Thoracic aorta (tissue), 2 donors: ENCODE measurements around the gene PARD3B. TPM values are rescaled to one million over a fixed set of nuclear protein-coding genes. Genes with fewer than 3 reads are reported as not detected.

Experiments
- ATAC-seq: fragments of 150-250 bp; one replicate; pipeline ENCODE4 v1.8.0; 2017; ENCODE audit warnings: low read depth; ENCODE audit not compliant: insufficient number of reproducible peaks, low FRiP score
- DNase-seq: peaks from one replicate; pipeline ENCODE4 v3.0.0-alpha.2; 2020; ENCODE audit warnings: low spot score
- H3K27ac ChIP-seq, 2 donors: fragments of 200-600 bp; sonication (generic); 1 replicate in 1 of 2; 2 replicates in 1 of 2; pipeline ENCODE4 v1.5.1; 2016; ENCODE audit warnings: mild to moderate bottlenecking in 2 of 2, moderate library complexity in 2 of 2
- H3K27me3 ChIP-seq: fragments of 200-600 bp; sonication (generic); replicated peaks from 2 replicates; pipeline ENCODE4 v1.6.0; 2016; ENCODE audit warnings: mild to moderate bottlenecking; ENCODE audit not compliant: insufficient read depth
- H3K36me3 ChIP-seq: fragments of 200-600 bp; sonication (generic); one replicate; pipeline ENCODE4 v1.5.1; 2016
- H3K4me1 ChIP-seq, 2 donors: fragments of 200-600 bp; sonication (generic); 1 replicate in 1 of 2; 2 replicates in 1 of 2; pipeline versions ENCODE4 v1.5.1 to v1.6.0; 2016; ENCODE audit warnings: low read depth in 2 of 2, mild to moderate bottlenecking in 1 of 2; ENCODE audit not compliant: control insufficient read depth in 1 of 2
- H3K4me3 ChIP-seq: fragments of 200-600 bp; sonication (generic); 2 replicates; pipeline ENCODE4 v1.5.1; 2016; ENCODE audit warnings: mild to moderate bottlenecking
- H3K9me3 ChIP-seq: fragments of 200-600 bp; sonication (generic); 2 replicates; pipeline ENCODE4 v1.5.1; 2016
- CTCF ChIP-seq: fragments of 200-600 bp; sonication (generic); IDR thresholded peaks from one replicate; pipeline ENCODE4 v1.5.1; 2019; ENCODE audit warnings: antibody characterized with exemption
- total RNA-seq, 2 donors: library from RNA; depleted of rRNA; stranded (reverse); fragments of >200 nt; gene quantifications; one replicate each; pipeline versions ENCODE4 v1.1.0 to v1.2.3, GENCODE V29; 2016

PARD3B gene
- total RNA-seq, 2 donors from 2014 or later = 25.7 to 34.5 TPM

DNA sequence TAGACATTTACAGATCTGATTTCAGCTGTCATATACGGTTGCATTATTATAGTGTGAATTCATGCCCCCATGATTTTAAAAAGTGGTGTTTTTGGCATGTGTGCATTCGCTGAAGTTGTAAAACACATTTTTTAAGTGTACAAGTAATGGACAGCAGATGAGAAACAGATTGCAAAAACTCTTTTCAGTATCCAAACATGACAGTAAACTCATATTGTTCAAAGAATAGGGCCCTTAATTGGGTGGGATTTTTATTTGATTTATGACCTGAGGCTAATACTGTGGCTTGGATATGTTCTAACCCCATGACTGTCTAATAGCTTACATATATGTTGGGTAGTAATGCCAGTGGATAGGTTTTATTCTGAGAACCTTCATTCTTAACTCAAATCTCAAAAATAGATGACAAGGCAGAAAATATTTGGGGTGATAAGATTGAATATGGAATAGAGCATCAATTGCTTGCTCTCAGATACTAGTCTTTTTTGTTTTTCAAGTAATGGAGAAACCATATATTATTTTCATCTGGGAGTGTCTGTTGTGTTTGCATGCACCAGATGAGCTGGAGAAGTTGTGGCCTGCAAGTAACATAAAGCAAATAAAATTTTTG, 118.6 kb downstream of the PARD3B start:
- no peak for ATAC-seq
- TF ChIP-seq CTCF = no peak
- Histone ChIP-seq H3K27me3 (no peaks in the 10 kb centered on the region), H3K36me3 (no peaks in the 10 kb centered on the region), H3K27ac (no peak overlapping the region), H3K4me3 (no peak overlapping the region), H3K4me1 (peaks cover 10 to 19% of the 10 kb centered on the region in 2 donors), H3K9me3 (no peaks in the 10 kb centered on the region)
- no peak for DNase-seq

- Histone ChIP-seq H3K27me3 (no peaks in the 10 kb centered on the region), H3K27ac (peak overlapping the region in 1 of 2 donors; percentile 42), H3K9me3 (no peaks in the 10 kb centered on the region), H3K4me3 (no peak overlapping the region), H3K36me3 (no peaks in the 10 kb centered on the region), H3K4me1 (peaks cover 10 to 19% of the 10 kb centered on the region in 2 donors)
- DNase-seq (no peak), ATAC-seq (no peak)
- no peak for TF ChIP-seq CTCF
Measured at GRCh38 chr2:204664708-204665121, 119.4 kb downstream of the PARD3B start.

GRCh38 chr2:204665207-204665606, 119.9 kb downstream of the PARD3B start:
- Histone ChIP-seq H3K36me3 (no peaks in the 10 kb centered on the region), H3K27me3 (no peaks in the 10 kb centered on the region), H3K27ac (peak overlapping the region in 1 of 2 donors; percentile 42), H3K4me1 (peaks cover 10 to 23% of the 10 kb centered on the region in 2 donors), H3K9me3 (no peaks in the 10 kb centered on the region), H3K4me3 (no peak overlapping the region)
- TF ChIP-seq CTCF = no peak
- DNase-seq (no peak), ATAC-seq (no peak)

GRCh38 chr2:204665771-204666170, 120.5 kb downstream of the PARD3B start:
- Histone ChIP-seq H3K27me3 (no peaks in the 10 kb centered on the region), H3K27ac (peak overlapping the region in 1 of 2 donors; percentile 42), H3K4me1 (peaks cover 10 to 25% of the 10 kb centered on the region in 2 donors), H3K4me3 (no peak overlapping the region), H3K9me3 (no peaks in the 10 kb centered on the region), H3K36me3 (no peaks in the 10 kb centered on the region)
- no peak for TF ChIP-seq CTCF
- no peak for DNase-seq
- no peak for ATAC-seq

GRCh38 chr2:204667990-204668389, 122.7 kb downstream of the PARD3B start:
- no peaks in the 10 kb centered on the region for H3K27me3 ChIP-seq
- DNase-seq (no peak), ATAC-seq (no peak)
- H3K4me1 ChIP-seq = peaks cover 10 to 25% of the 10 kb centered on the region in 2 donors
- H3K4me3 ChIP-seq = no peak overlapping the region
- H3K36me3 ChIP-seq = no peaks in the 10 kb centered on the region
- no peak overlapping the region for H3K27ac ChIP-seq
- TF ChIP-seq CTCF = no peak
- H3K9me3 ChIP-seq = no peaks in the 10 kb centered on the region
